ENCODE data around the gene LAMP1. TPM values are rescaled to one million over a fixed set of nuclear protein-coding genes. Genes with fewer than 3 reads are reported as not detected.
"Not testable (repeated sequence)": the region's sequence is repeated elsewhere in the genome, so short reads cannot be mapped to it uniquely, and the experiment has no call there.

LAMP1 gene
- total RNA-seq, 3 donors from 2014 or later (not counting 1 experiment from before 2014, with no cell fraction given) = 137 to 168 (median 159) TPM

DNA sequence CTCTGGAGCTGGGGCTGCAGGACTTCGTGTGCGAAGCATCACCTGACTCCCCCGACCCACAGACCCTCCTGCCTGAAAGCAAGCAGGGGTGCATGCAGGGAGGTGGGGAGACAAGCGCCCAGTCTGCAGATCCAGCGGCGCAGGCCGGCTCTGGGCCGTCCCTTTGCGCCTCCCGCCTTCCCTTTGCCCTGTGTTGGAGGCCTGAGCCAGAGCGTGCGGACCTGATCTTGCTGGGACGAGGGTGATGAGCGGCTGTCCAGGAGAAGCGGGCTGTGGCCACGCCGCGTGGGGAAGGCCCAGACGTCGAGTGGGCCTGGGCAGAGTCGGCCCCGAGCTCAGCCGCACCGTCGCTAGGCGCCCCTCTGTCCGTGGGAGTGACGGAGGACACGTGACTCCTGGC lies 72.2 kb downstream of the LAMP1 start:
- H3K36me3 Mint-ChIP-seq = no peaks in the 10 kb centered on the region
- 91% methylated on average over 29 of the region's 29 CpGs for WGBS (ENCODE audit: insufficient coverage)
- no peaks in the 10 kb centered on the region for H3K4me1 Mint-ChIP-seq
- ATAC-seq (no peak), DNase-seq (no peak)
- TF ChIP-seq, protein P1, sequence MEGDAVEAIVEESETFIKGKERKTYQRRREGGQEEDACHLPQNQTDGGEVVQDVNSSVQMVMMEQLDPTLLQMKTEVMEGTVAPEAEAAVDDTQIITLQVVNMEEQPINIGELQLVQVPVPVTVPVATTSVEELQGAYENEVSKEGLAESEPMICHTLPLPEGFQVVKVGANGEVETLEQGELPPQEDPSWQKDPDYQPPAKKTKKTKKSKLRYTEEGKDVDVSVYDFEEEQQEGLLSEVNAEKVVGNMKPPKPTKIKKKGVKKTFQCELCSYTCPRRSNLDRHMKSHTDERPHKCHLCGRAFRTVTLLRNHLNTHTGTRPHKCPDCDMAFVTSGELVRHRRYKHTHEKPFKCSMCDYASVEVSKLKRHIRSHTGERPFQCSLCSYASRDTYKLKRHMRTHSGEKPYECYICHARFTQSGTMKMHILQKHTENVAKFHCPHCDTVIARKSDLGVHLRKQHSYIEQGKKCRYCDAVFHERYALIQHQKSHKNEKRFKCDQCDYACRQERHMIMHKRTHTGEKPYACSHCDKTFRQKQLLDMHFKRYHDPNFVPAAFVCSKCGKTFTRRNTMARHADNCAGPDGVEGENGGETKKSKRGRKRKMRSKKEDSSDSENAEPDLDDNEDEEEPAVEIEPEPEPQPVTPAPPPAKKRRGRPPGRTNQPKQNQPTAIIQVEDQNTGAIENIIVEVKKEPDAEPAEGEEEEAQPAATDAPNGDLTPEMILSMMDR (IDR thresholded peaks at IDR 0.05) = no peak
- no peak overlapping the region for H3K27ac ChIP-seq (ENCODE audit: low read length)
- H3K4me3 ChIP-seq (ENCODE audit: low read length) = no peak overlapping the region
- H3K36me3 ChIP-seq (ENCODE audit: control insufficient read depth, insufficient read depth, low read length) = no peaks in the 10 kb centered on the region
- H3K4me1 ChIP-seq (ENCODE audit: control insufficient read depth, insufficient read depth, low read length) = peaks cover 6% of the 10 kb centered on the region
- no peaks in the 10 kb centered on the region for H3K9me3 ChIP-seq (ENCODE audit: control insufficient read depth, insufficient read depth, low read length)
- H3K27ac Mint-ChIP-seq = no peak overlapping the region
- intact Hi-C loops (cut with micrococcal nuclease) = no loop called here
- no peak overlapping the region for H3K4me3 Mint-ChIP-seq
- H3K27me3 Mint-ChIP-seq (ENCODE audit: low read depth in 2 of 2) = peaks cover 8 to 9% of the 10 kb centered on the region in 2 donors
- H3K27me3 ChIP-seq (ENCODE audit: control insufficient read depth, insufficient read depth, low read length) = peaks cover 15% of the 10 kb centered on the region
- H3K9me3 Mint-ChIP-seq = no peaks in the 10 kb centered on the region

DNA sequence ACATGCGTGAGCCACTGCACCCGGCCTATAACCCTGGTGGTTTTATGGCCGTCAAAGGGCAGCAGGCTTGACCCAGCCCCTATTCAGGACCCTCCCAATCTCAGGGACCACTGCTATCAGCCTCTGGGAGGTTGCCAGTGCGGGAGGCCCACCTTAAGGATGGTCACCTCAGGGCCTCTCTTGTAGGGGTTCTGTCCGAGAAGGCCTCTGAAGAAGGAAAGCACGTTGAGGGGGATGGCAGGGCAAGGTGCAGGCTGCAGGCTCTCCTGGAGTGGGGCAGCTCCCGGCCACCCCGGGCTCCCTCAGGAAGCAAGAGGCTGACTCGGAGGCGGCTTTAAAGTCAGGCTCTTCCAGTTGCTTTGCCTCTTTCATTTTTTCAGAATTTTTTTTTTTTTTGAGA lies 72.8 kb downstream of the LAMP1 start:
- H3K9me3 ChIP-seq (ENCODE audit: control insufficient read depth, insufficient read depth, low read length) = no peaks in the 10 kb centered on the region
- no peak overlapping the region for H3K27ac ChIP-seq (ENCODE audit: low read length)
- ATAC-seq = no peak
- peaks cover 9% of the 10 kb centered on the region for H3K27me3 ChIP-seq (ENCODE audit: control insufficient read depth, insufficient read depth, low read length)
- Mint-ChIP-seq H3K36me3 (no peaks in the 10 kb centered on the region), H3K4me3 (no peak overlapping the region), H3K27ac (no peak overlapping the region), H3K4me1 (no peaks in the 10 kb centered on the region), H3K9me3 (no peaks in the 10 kb centered on the region), H3K27me3 (ENCODE audit: low read depth in 2 of 2) (peaks cover 8 to 9% of the 10 kb centered on the region in 2 donors)
- no peaks in the 10 kb centered on the region for H3K36me3 ChIP-seq (ENCODE audit: control insufficient read depth, insufficient read depth, low read length)
- TF ChIP-seq, protein P1 (IDR thresholded peaks at IDR 0.05) = no peak
- intact Hi-C loops (cut with micrococcal nuclease) = no loop called here
- no peak overlapping the region for H3K4me3 ChIP-seq (ENCODE audit: low read length)
- no peaks in the 10 kb centered on the region for H3K4me1 ChIP-seq (ENCODE audit: control insufficient read depth, insufficient read depth, low read length)
- no peak for DNase-seq
- WGBS (ENCODE audit: insufficient coverage) = 89% methylated on average over 10 of the region's 10 CpGs

DNA sequence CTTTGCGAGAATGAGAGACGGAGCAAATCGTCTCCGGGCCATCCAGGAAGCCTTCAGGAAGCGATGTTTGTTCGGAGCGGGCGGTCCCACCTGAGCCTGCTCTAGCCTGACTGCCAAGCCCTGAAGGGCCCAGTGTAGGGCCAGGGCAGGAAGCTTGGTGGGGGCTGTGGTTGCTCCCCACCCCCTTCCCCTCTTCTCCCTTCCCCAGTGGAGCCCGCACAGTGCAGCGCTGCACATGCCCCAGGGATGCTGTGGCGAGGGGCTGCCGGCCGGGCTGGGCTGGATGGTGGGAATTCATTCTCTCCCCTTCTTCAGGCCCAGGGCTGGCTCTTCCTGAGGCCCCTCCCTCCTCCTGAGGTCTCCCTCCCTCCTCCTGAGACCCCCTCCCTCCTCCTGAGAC lies 74.0 kb downstream of the LAMP1 start:
- Mint-ChIP-seq H3K27ac (no peak overlapping the region), H3K27me3 (ENCODE audit: low read depth in 2 of 2) (no peaks in the 10 kb centered on the region), H3K9me3 (no peaks in the 10 kb centered on the region), H3K4me3 (no peak overlapping the region), H3K4me1 (no peaks in the 10 kb centered on the region), H3K36me3 (no peaks in the 10 kb centered on the region)
- Histone ChIP-seq H3K27me3 (ENCODE audit: control insufficient read depth, insufficient read depth, low read length) (no peaks in the 10 kb centered on the region), H3K27ac (ENCODE audit: low read length) (no peak overlapping the region), H3K4me3 (ENCODE audit: low read length) (no peak overlapping the region), H3K4me1 (ENCODE audit: control insufficient read depth, insufficient read depth, low read length) (no peaks in the 10 kb centered on the region), H3K9me3 (ENCODE audit: control insufficient read depth, insufficient read depth, low read length) (no peaks in the 10 kb centered on the region), H3K36me3 (ENCODE audit: control insufficient read depth, insufficient read depth, low read length) (no peaks in the 10 kb centered on the region)
- 32% methylated on average over 13 of the region's 13 CpGs for WGBS (ENCODE audit: insufficient coverage)
- TF ChIP-seq, protein P1 (IDR thresholded peaks at IDR 0.05) = no peak
- intact Hi-C loops (cut with micrococcal nuclease) = no loop called here
- no peak for ATAC-seq
- no peak for DNase-seq

DNA sequence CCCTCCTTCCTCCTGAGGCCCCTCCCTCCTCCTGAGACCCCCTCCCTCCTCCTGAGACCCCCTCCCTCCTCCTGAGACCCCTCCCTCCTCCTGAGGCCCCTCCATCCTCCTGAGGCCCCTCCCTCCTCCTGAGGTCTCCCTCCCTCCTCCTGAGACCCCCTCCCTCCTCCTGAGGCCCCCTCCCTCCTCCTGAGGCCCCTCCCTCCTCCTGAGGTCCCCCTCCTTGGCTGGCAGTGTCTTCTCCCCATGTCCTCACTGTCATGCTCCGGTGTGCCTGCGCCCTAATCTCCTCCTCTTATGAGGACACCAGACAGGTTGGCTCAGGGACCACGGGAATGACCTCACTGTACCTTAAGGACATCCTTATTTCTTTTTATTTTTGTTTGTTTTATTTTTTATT lies 74.7 kb downstream of the LAMP1 start:
- H3K27me3 Mint-ChIP-seq (ENCODE audit: low read depth in 2 of 2); H3K27ac Mint-ChIP-seq; ATAC-seq; H3K9me3 Mint-ChIP-seq; H3K9me3 ChIP-seq (ENCODE audit: control insufficient read depth, insufficient read depth, low read length); intact Hi-C loops (cut with micrococcal nuclease); H3K4me3 Mint-ChIP-seq; H3K27ac ChIP-seq (ENCODE audit: low read length); H3K27me3 ChIP-seq (ENCODE audit: control insufficient read depth, insufficient read depth, low read length); DNase-seq; H3K36me3 Mint-ChIP-seq; H3K4me1 Mint-ChIP-seq; H3K4me3 ChIP-seq (ENCODE audit: low read length); H3K36me3 ChIP-seq (ENCODE audit: control insufficient read depth, insufficient read depth, low read length); H3K4me1 ChIP-seq (ENCODE audit: control insufficient read depth, insufficient read depth, low read length): not testable (repeated sequence)
- 97% methylated on average over 2 of the region's 3 CpGs for WGBS (ENCODE audit: insufficient coverage)

Other genes starting within 250 kb of the LAMP1 start
- gene F7, start 191.4 kb upstream of the LAMP1 start, total RNA-seq = under 1 TPM in 2 of 3 donors, not detected in 1; 0.25 to 0.91 TPM
- gene F10, start 174.4 kb upstream of the LAMP1 start, total RNA-seq = not detected
- under 1 TPM in 1 of 3 donors, not detected in 2; 0.82 TPM for gene PROZ, start 138.6 kb upstream of the LAMP1 start, total RNA-seq
- 10 to 100 TPM; 26.4 to 68.9 (median 42.3) TPM for gene PCID2, start 88.6 kb upstream of the LAMP1 start, total RNA-seq
- 10 to 100 TPM; 56.3 to 97.8 (median 97.7) TPM for gene CUL4A, start 87.6 kb upstream of the LAMP1 start, total RNA-seq
- gene GRTP1, start 66.9 kb downstream of the LAMP1 start, total RNA-seq = not detected
- gene ADPRHL1, start 156.2 kb downstream of the LAMP1 start, total RNA-seq = under 1 TPM; 0.56 to 0.93 (median 0.72) TPM
- 10 to 100 TPM; 26.1 to 33.9 (median 27.1) TPM for gene DCUN1D2, start 193.5 kb downstream of the LAMP1 start, total RNA-seq

All from natural killer cell (primary cell).